ENCODE measurements around the gene AKAP10.
A peak's percentile ranks its signal among the peaks of the same experiment; 100 is the strongest.
"Not testable (repeated sequence)": the region's sequence is repeated elsewhere in the genome, so short reads cannot be mapped to it uniquely, and the experiment has no call there.

AKAP10 gene

GRCh38 chr17:19915245-19915978 is 62.2 kb downstream of the AKAP10 start:
- DNase-seq (ENCODE audit: low read depth), result no peak

- DNase-seq (ENCODE audit: low read depth), result no peak
These were observed 66.6 kb downstream of the AKAP10 start for GRCh38 chr17:19911033-19911432.

- no peak for DNase-seq (ENCODE audit: low read depth)
These were observed 68.5 kb downstream of the AKAP10 start for GRCh38 chr17:19909139-19909538.

GRCh38 chr17:19905502-19905901 is 72.1 kb downstream of the AKAP10 start:
- DNase-seq (ENCODE audit: low read depth), result no peak

- no peak for DNase-seq (ENCODE audit: low read depth)
These were observed 72.7 kb downstream of the AKAP10 start for GRCh38 chr17:19904924-19905323.

GRCh38 chr17:19904412-19904811 is 73.2 kb downstream of the AKAP10 start:
- DNase-seq (ENCODE audit: low read depth), result no peak

GRCh38 chr17:19900809-19901208 is 76.8 kb downstream of the AKAP10 start:
- no peak for DNase-seq (ENCODE audit: low read depth)

GRCh38 chr17:19897903-19898302 is 79.7 kb downstream of the AKAP10 start:
- DNase-seq (ENCODE audit: low read depth), result no peak

GRCh38 chr17:19897090-19897837 is 80.4 kb downstream of the AKAP10 start:
- DNase-seq (ENCODE audit: low read depth), result no peak

- DNase-seq (ENCODE audit: low read depth), result no peak
These were observed 80.9 kb downstream of the AKAP10 start for GRCh38 chr17:19896679-19897078.

GRCh38 chr17:19890554-19890953 is 87.1 kb downstream of the AKAP10 start:
- not testable (repeated sequence) for DNase-seq (ENCODE audit: low read depth)

GRCh38 chr17:19890001-19890400 is 87.6 kb downstream of the AKAP10 start:
- not testable (repeated sequence) for DNase-seq (ENCODE audit: low read depth)

- no peak for DNase-seq (ENCODE audit: low read depth)
These were observed 91.5 kb downstream of the AKAP10 start for GRCh38 chr17:19886116-19886515.

- no peak for DNase-seq (ENCODE audit: low read depth)
These were observed 94.0 kb downstream of the AKAP10 start for GRCh38 chr17:19883537-19884215.

- DNase-seq (ENCODE audit: low read depth), result no peak
These were observed 97.2 kb downstream of the AKAP10 start for GRCh38 chr17:19880393-19880792.

- no peak for DNase-seq (ENCODE audit: low read depth)
These were observed 100.2 kb downstream of the AKAP10 start for GRCh38 chr17:19877364-19877945.

- DNase-seq (ENCODE audit: low read depth), result no peak
These were observed 101.0 kb downstream of the AKAP10 start for GRCh38 chr17:19876529-19877161.

- no peak for DNase-seq (ENCODE audit: low read depth)
These were observed 103.4 kb downstream of the AKAP10 start for GRCh38 chr17:19874256-19874655.

- no peak for DNase-seq (ENCODE audit: low read depth)
These were observed 104.3 kb downstream of the AKAP10 start for GRCh38 chr17:19873346-19873745.

GRCh38 chr17:19868079-19868395 is 109.6 kb downstream of the AKAP10 start:
- DNase-seq (ENCODE audit: low read depth), result no peak

- no peak for DNase-seq (ENCODE audit: low read depth)
These were observed 110.1 kb downstream of the AKAP10 start, which contains the start of gene ULK2 for GRCh38 chr17:19867329-19868078. ULK2 (minus strand) TSS chr17:19867936; CDS start chr17:19867417, 519 bp downstream.

- DNase-seq (ENCODE audit: low read depth), result peak; percentile 20
These were observed 110.6 kb downstream of the AKAP10 start for GRCh38 chr17:19867079-19867328.

Measured in stimulated activated CD8-positive, alpha-beta memory T cell treated with anti-CD3 and anti-CD28 coated beads, Interleukin-15, amount 100 ng/mL, for 1 hour (primary cell).